GM23338 (cell line): ENCODE measurements around the gene DCP1B. TPM values are rescaled to one million over a fixed set of nuclear protein-coding genes. Genes with fewer than 3 reads are reported as not detected.

Source experiments
- ATAC-seq: fragments of 200-7000 bp; cut with Tn5 transposase; 3 replicates; pipeline ENCODE4 v1.9.1; 2020
- DNase-seq: peaks from one replicate; pipeline ENCODE4 v3.0.0-alpha.2; 2015; ENCODE audit warnings: low spot score
- H2AFZ ChIP-seq: fragments of 200-600 bp; sonication (generic); 2 replicates; pipeline ENCODE4 v1.8.0; 2016; ENCODE audit warnings: antibody characterized with exemption, mild to moderate bottlenecking, moderate library complexity
- H3F3A ChIP-seq: fragments of 200-600 bp; sonication (generic); replicated peaks from 2 replicates; pipeline ENCODE4 v1.8.0; 2017; ENCODE audit warnings: antibody characterized with exemption, mixed run types, low read depth
- H3K27ac ChIP-seq: fragments of 200-600 bp; sonication (generic); 2 replicates; pipeline ENCODE4 v1.6.1; 2016; ENCODE audit warnings: low read depth
- H3K27me3 ChIP-seq: fragments of 200-600 bp; sonication (generic); 2 replicates; pipeline ENCODE4 v1.8.0; 2016; ENCODE audit warnings: mild to moderate bottlenecking, mixed run types, moderate library complexity; ENCODE audit not compliant: insufficient read depth
- H3K36me3 ChIP-seq: fragments of 200-600 bp; sonication (generic); 2 replicates; pipeline ENCODE4 v1.8.0; 2016; ENCODE audit warnings: mild to moderate bottlenecking; ENCODE audit not compliant: insufficient read depth
- H3K4me1 ChIP-seq: fragments of 200-600 bp; sonication (generic); 2 replicates; pipeline ENCODE4 v1.8.0; 2016; ENCODE audit warnings: mild to moderate bottlenecking, moderate library complexity; ENCODE audit not compliant: insufficient read depth
- H3K4me2 ChIP-seq: fragments of 200-600 bp; sonication (generic); 2 replicates; pipeline ENCODE4 v1.7.1; 2017; ENCODE audit warnings: mixed run types
- H3K4me3 ChIP-seq: fragments of 200-600 bp; sonication (generic); 2 replicates; pipeline ENCODE4 v1.6.1; 2016; ENCODE audit warnings: mixed run types
- H3K79me2 ChIP-seq: fragments of 200-600 bp; sonication (generic); replicated peaks from 2 replicates; pipeline ENCODE4 v1.8.0; 2017; ENCODE audit warnings: mild to moderate bottlenecking; ENCODE audit not compliant: insufficient read depth
- H3K9me2 ChIP-seq: fragments of 200-600 bp; sonication (generic); 2 replicates; pipeline ENCODE4 v1.8.0; 2017; ENCODE audit not compliant: insufficient read depth
- H4K20me1 ChIP-seq: fragments of 200-600 bp; sonication (generic); replicated peaks from 2 replicates; pipeline ENCODE4 v1.8.0; 2017; ENCODE audit warnings: mild to moderate bottlenecking; ENCODE audit not compliant: insufficient read depth
- H3K27ac Mint-ChIP-seq: 2 replicates; pipeline ENCODE4 v1.8.0; 2020; ENCODE audit warnings: inconsistent platforms, mild to moderate bottlenecking, moderate library complexity, mixed read lengths
- H3K27me3 Mint-ChIP-seq: 3 replicates; pipeline ENCODE4 v1.8.0; 2022; ENCODE audit warnings: low read depth, mild to moderate bottlenecking, moderate library complexity, mixed read lengths, inconsistent platforms; ENCODE audit not compliant: insufficient read depth, poor library complexity
- H3K36me3 Mint-ChIP-seq: 3 replicates; pipeline ENCODE4 v1.8.0; 2021; ENCODE audit warnings: low read depth, mild to moderate bottlenecking, inconsistent platforms, moderate library complexity, mixed read lengths
- H3K4me1 Mint-ChIP-seq: 3 replicates; pipeline ENCODE4 v1.8.0; 2020; ENCODE audit warnings: mild to moderate bottlenecking, inconsistent platforms, mixed read lengths
- H3K4me3 Mint-ChIP-seq: 3 replicates; pipeline ENCODE4 v1.8.0; 2021; ENCODE audit warnings: moderate library complexity, mild to moderate bottlenecking, inconsistent platforms, mixed read lengths
- H3K9me3 Mint-ChIP-seq: 3 replicates; pipeline ENCODE4 v1.8.0; 2020; ENCODE audit warnings: moderate library complexity, mild to moderate bottlenecking, inconsistent platforms, mixed read lengths
- CREB1 ChIP-seq: fragments of 250-450 bp; sonication (Bioruptor Pico); IDR thresholded peaks from 2 replicates; pipeline ENCODE4 v1.5.0; 2020; ENCODE audit warnings: low read depth, mild to moderate bottlenecking, moderate library complexity
- CTCF ChIP-seq, 2 experiments: fragments of 200-600 bp in 1 of 2; sonication (generic) in 1 of 2; conservative IDR thresholded peaks; 2 replicates each; pipeline versions ENCODE4 v1.5.1 to v1.6.1; 2016 to 2017; ENCODE audit warnings: antibody characterized with exemption in 2 of 2, low read depth in 2 of 2, mild to moderate bottlenecking in 2 of 2, moderate library complexity in 1 of 2
- ETS1 ChIP-seq: IDR thresholded peaks from 2 replicates; pipeline ENCODE4 v1.6.1; 2016; ENCODE audit warnings: antibody characterized with exemption
- EZH2 ChIP-seq: fragments of 200-600 bp; sonication (generic); IDR thresholded peaks from one replicate; pipeline ENCODE4 v1.8.0; 2017; ENCODE audit warnings: antibody characterized with exemption, mild to moderate bottlenecking, low read depth; ENCODE audit not compliant: unreplicated experiment
- EZH2phosphoT487 ChIP-seq: fragments of 200-600 bp; sonication (generic); IDR thresholded peaks from one replicate; pipeline ENCODE4 v1.8.1; 2018; ENCODE audit warnings: antibody characterized with exemption; ENCODE audit not compliant: unreplicated experiment
- JUNB ChIP-seq: IDR thresholded peaks from one replicate; pipeline ENCODE4 v1.6.1; 2016; ENCODE audit warnings: antibody characterized with exemption; ENCODE audit not compliant: unreplicated experiment
- NANOG ChIP-seq: IDR thresholded peaks from 2 replicates; pipeline ENCODE4 v1.6.1; 2016; ENCODE audit warnings: antibody characterized with exemption, borderline replicate concordance
- POLR2AphosphoS5 ChIP-seq: IDR thresholded peaks from 2 replicates; pipeline ENCODE4 v1.6.1; 2016; ENCODE audit warnings: antibody characterized with exemption, low read depth
- STAT1 ChIP-seq: IDR thresholded peaks from one replicate; pipeline ENCODE4 v1.6.1; 2016; ENCODE audit warnings: antibody characterized with exemption; ENCODE audit not compliant: unreplicated experiment
- ZNF331 ChIP-seq: fragments of 250-450 bp; sonication (Bioruptor Pico); IDR thresholded peaks from 2 replicates; pipeline ENCODE4 v1.5.0; 2020; ENCODE audit warnings: low read depth, mild to moderate bottlenecking, moderate library complexity
- ZNF462 ChIP-seq: fragments of 250-450 bp; sonication (Bioruptor Pico); IDR thresholded peaks from 2 replicates; pipeline ENCODE4 v1.5.0; 2020; ENCODE audit warnings: mild to moderate bottlenecking, moderate library complexity
- polyA plus RNA-seq: library from polyadenylated mRNA; unstranded; fragments of >200 nt; fragmentation: Nextera tagmentation; extraction: Ambion mirVana; gene quantifications from 2 replicates; pipeline ENCODE4 v1.2.1, GENCODE V29; 2016
- total RNA-seq: library from RNA; depleted of rRNA; stranded (reverse); fragments of >200 nt; shearing (Covaris generic); gene quantifications from 2 replicates; pipeline ENCODE4 v1.2.3, GENCODE V29; 2014

The DCP1B gene
- total and polyA plus RNA-seq, 2 experiments from 2014 or later = 24.4 to 29.8 TPM

- TF ChIP-seq ZNF462 = no peak
Measured at GRCh38 chr12:1980282-1980681, 24.0 kb downstream of the DCP1B start (continued).

- Histone ChIP-seq H3K4me1 (peaks cover 10% of the 10 kb centered on the region; the same call in 1 of the 2 replicates), H3K4me2 (no peak overlapping the region), H3F3A (no peaks in the 10 kb centered on the region), H3K79me2 (no peaks in the 10 kb centered on the region), H3K27ac (no peak overlapping the region), H4K20me1 (no peaks in the 10 kb centered on the region), H2AFZ (no peak overlapping the region), H3K36me3 (no peaks in the 10 kb centered on the region), H3K4me3 (no peak overlapping the region), H3K9me2 (no peaks in the 10 kb centered on the region), H3K27me3 (no peaks in the 10 kb centered on the region)
- H3K27ac Mint-ChIP-seq = peak overlapping the region; percentile 34; the same call in 1 of the 2 replicates
- DNase-seq = no peak
- H3K36me3 Mint-ChIP-seq = no peaks in the 10 kb centered on the region
- no peaks in the 10 kb centered on the region for H3K9me3 Mint-ChIP-seq
- H3K4me3 Mint-ChIP-seq = no peak overlapping the region
- no peak for ATAC-seq
- no peaks in the 10 kb centered on the region for H3K27me3 Mint-ChIP-seq
- H3K4me1 Mint-ChIP-seq = peaks cover 20% of the 10 kb centered on the region; the same call in 2 of the 3 replicates
- TF ChIP-seq STAT1 (no peak), CREB1 (CRISPR knock-in tag) (no peak), POLR2AphosphoS5 (no peak), JUNB (no peak), EZH2phosphoT487 (no peak), CTCF (conservative IDR thresholded peaks at IDR 0.05; ENCODE audit: low read depth in 2 of 2) (no peak), EZH2 (no peak), ZNF331 (CRISPR knock-in tag) (no peak), ETS1 (no peak), NANOG (no peak)
Measured at GRCh38 chr12:1978078-1978862, 26.0 kb downstream of the DCP1B start.
